HCT116 (cell line): Measurements from ENCODE around the gene BCR. TPM values are rescaled to one million over a fixed set of nuclear protein-coding genes. Genes with fewer than 3 reads are reported as not detected.

Experiments used
- ATAC-seq: fragments of 200-7000 bp; cut with Tn5 transposase; 2 replicates; pipeline ENCODE4 v1.9.1; 2020; ENCODE audit warnings: mild to moderate bottlenecking, moderate library complexity
- BruUV-seq: library from RNA; stranded (reverse); fragments of 400-500 nt; replicated peaks from 2 replicates; lab custom pipeline; 2021; lab: Mats Ljungman, UMichigan
- CTCF ChIA-PET: fragments of 300-600 bp; sonication (Branson Sonifier 250); formaldehyde crosslinking; loops from one replicate; lab custom pipeline; 2021; ENCODE audit warnings: antibody characterized with exemption; lab: Charles Lee
- POLR2A ChIA-PET: fragments of 300-600, 350-600 bp; sonication (Branson Sonifier 250); formaldehyde crosslinking; loops from one replicate; lab custom pipeline; 2021; ENCODE audit warnings: antibody characterized with exemption; lab: Charles Lee
- RAD21 ChIA-PET, 2 experiments: fragments of 300-600 bp; sonication (Branson Sonifier 250); formaldehyde crosslinking; loops; one replicate each; lab custom pipeline; 2023; ENCODE audit warnings: low total read pairs in 2 of 2; ENCODE audit not compliant: uncharacterized antibody in 2 of 2, unreplicated experiment in 2 of 2, low non-redundant PET in 1 of 2; lab: Charles Lee
- DNase-seq: peaks from one replicate; pipeline ENCODE4 v3.0.0-alpha.2; 2010; ENCODE audit warnings: low read depth, low spot score
- H2AFZ ChIP-seq: fragments of 200-600 bp; shearing (Covaris generic), sonication (generic); 2 replicates; pipeline ENCODE4 v1.6.1; 2017; ENCODE audit warnings: low read depth, mixed run types, mixed read lengths, antibody characterized with exemption, low read length; ENCODE audit not compliant: poor library complexity, severe bottlenecking
- H3K27ac ChIP-seq: 2 replicates; pipeline ENCODE4 v1.5.1; 2012; ENCODE audit warnings: low read depth, low read length
- H3K27me3 ChIP-seq: fragments of 200-600 bp; sonication (generic); 2 replicates; pipeline ENCODE4 v1.6.1; 2016; ENCODE audit warnings: mixed run types, low read length, mixed read lengths; ENCODE audit not compliant: insufficient read depth
- H3K36me3 ChIP-seq, 2 experiments: fragments of 200-500 bp in 1 of 2; fragments of 200-600 bp in 1 of 2; sonication (Bioruptor generic) in 1 of 2; sonication (generic) in 1 of 2; 2 replicates each; pipeline versions ENCODE4 v1.5.1 to v1.6.1; 2014 to 2016; ENCODE audit warnings: low read length in 2 of 2, inconsistent platforms in 1 of 2, mixed read lengths in 1 of 2, mixed run types in 1 of 2; ENCODE audit not compliant: insufficient read depth in 2 of 2, control insufficient read depth in 1 of 2
- H3K4me1 ChIP-seq, 2 experiments: fragments of 200-600 bp in 1 of 2; sonication (generic) in 1 of 2; 2 replicates each; pipeline versions ENCODE4 v1.5.1 to v1.6.1; 2012 to 2017; ENCODE audit warnings: low read length in 2 of 2, inconsistent platforms in 1 of 2, mild to moderate bottlenecking in 1 of 2, mixed read lengths in 1 of 2, mixed run types in 1 of 2, moderate library complexity in 1 of 2; ENCODE audit not compliant: insufficient read depth in 2 of 2, control insufficient read depth in 1 of 2
- H3K4me2 ChIP-seq: fragments of 200-600 bp; sonication (generic); 2 replicates; pipeline ENCODE4 v1.6.1; 2017; ENCODE audit warnings: mixed run types, low read length, mixed read lengths
- H3K4me3 ChIP-seq, 2 experiments: fragments of 200-600 bp in 1 of 2; sonication (generic) in 1 of 2; replicated peaks in 1 of 2; 2 replicates each; pipeline ENCODE4 v1.5.1; 2011 to 2016; ENCODE audit warnings: low read length in 2 of 2, control low read depth in 1 of 2, low read depth in 1 of 2, mild to moderate bottlenecking in 1 of 2, mixed read lengths in 1 of 2, mixed run types in 1 of 2
- H3K79me2 ChIP-seq: fragments of 200-600 bp; sonication (generic); 2 replicates; pipeline ENCODE4 v1.6.1; 2017; ENCODE audit warnings: mild to moderate bottlenecking, mixed run types, low read length, moderate library complexity, mixed read lengths; ENCODE audit not compliant: insufficient read depth
- H3K9ac ChIP-seq: fragments of 200-600 bp; sonication (generic); 2 replicates; pipeline ENCODE4 v1.6.1; 2016; ENCODE audit warnings: low read length, mixed read lengths
- H3K9me2 ChIP-seq: fragments of 200-600 bp; sonication (generic), shearing (Covaris generic); 2 replicates; pipeline ENCODE4 v1.6.1; 2017; ENCODE audit warnings: mixed run types, mild to moderate bottlenecking, moderate library complexity; ENCODE audit not compliant: insufficient read depth
- H3K9me3 ChIP-seq, 2 experiments: fragments of 200-500 bp in 1 of 2; fragments of 200-600 bp in 1 of 2; sonication (Bioruptor generic) in 1 of 2; sonication (generic) in 1 of 2; 2 replicates each; pipeline ENCODE4 v1.6.1; 2014 to 2017; ENCODE audit warnings: low read length in 2 of 2, mixed read lengths in 2 of 2, inconsistent platforms in 1 of 2, low read depth in 1 of 2, mild to moderate bottlenecking in 1 of 2, mixed run types in 1 of 2, moderate library complexity in 1 of 2; ENCODE audit not compliant: control insufficient read depth in 1 of 2, insufficient read depth in 1 of 2
- H4K20me1 ChIP-seq: fragments of 200-600 bp; sonication (generic), shearing (Covaris generic); 2 replicates; pipeline ENCODE4 v1.6.1; 2017; ENCODE audit warnings: mixed run types, mild to moderate bottlenecking, moderate library complexity; ENCODE audit not compliant: insufficient read depth
- CEBPB ChIP-seq: IDR thresholded peaks from 2 replicates; pipeline ENCODE4 v1.6.1; 2012; ENCODE audit warnings: low read depth
- EGR1 ChIP-seq: IDR thresholded peaks from 2 replicates; pipeline ENCODE4 v1.6.1; 2012; ENCODE audit warnings: low read depth
- ELF1 ChIP-seq: IDR thresholded peaks from 2 replicates; pipeline ENCODE4 v1.6.1; 2012; ENCODE audit warnings: low read depth, borderline replicate concordance
- EZH2phosphoT487 ChIP-seq: fragments of 200-600 bp; IDR thresholded peaks from 2 replicates; pipeline ENCODE4 v1.6.1; 2018; ENCODE audit warnings: antibody characterized with exemption, borderline replicate concordance
- FOSL1 ChIP-seq: IDR thresholded peaks from 2 replicates; pipeline ENCODE4 v1.6.1; 2012; ENCODE audit warnings: low read depth
- JUND ChIP-seq: IDR thresholded peaks from 2 replicates; pipeline ENCODE4 v1.6.1; 2012
- POLR2A ChIP-seq: IDR thresholded peaks from 2 replicates; pipeline ENCODE4 v1.7.0; 2011; ENCODE audit warnings: borderline replicate concordance; ENCODE audit not compliant: insufficient read depth, insufficient read length; ENCODE audit errors: extremely low read depth
- POLR2AphosphoS5 ChIP-seq: IDR thresholded peaks from 2 replicates; pipeline ENCODE4 v1.6.1; 2011; ENCODE audit warnings: mild to moderate bottlenecking, low read depth, low read length, moderate library complexity
- RAD21 ChIP-seq: IDR thresholded peaks from 2 replicates; pipeline ENCODE4 v1.6.1; 2012; ENCODE audit warnings: low read depth, mild to moderate bottlenecking
- SIN3A ChIP-seq: IDR thresholded peaks from 2 replicates; pipeline ENCODE4 v1.6.1; 2012; ENCODE audit warnings: low read depth
- SP1 ChIP-seq: IDR thresholded peaks from 2 replicates; pipeline ENCODE4 v1.6.1; 2012; ENCODE audit warnings: low read depth
- SRF ChIP-seq: IDR thresholded peaks from 2 replicates; pipeline ENCODE4 v1.6.1; 2012; ENCODE audit warnings: low read depth
- TCF7L2 ChIP-seq: IDR thresholded peaks from 2 replicates; pipeline ENCODE4 v1.7.0; 2011; ENCODE audit warnings: borderline replicate concordance, inconsistent platforms; ENCODE audit not compliant: insufficient read depth, insufficient read length; ENCODE audit errors: extremely low read depth
- ZFX ChIP-seq: fragments of 450-650 bp; IDR thresholded peaks from 2 replicates; pipeline ENCODE4 v1.6.1; 2017
- ZNF274 ChIP-seq: fragments of 200-500 bp; sonication (Bioruptor generic); IDR thresholded peaks from 2 replicates; pipeline ENCODE4 v1.6.1; 2014; ENCODE audit warnings: mild to moderate bottlenecking, low read depth, low read length, inconsistent platforms
- intact Hi-C: fragments of 100-400 bp; cut with micrococcal nuclease; formaldehyde crosslinking; loops from 2 replicates; pipeline ENCODE4 v1.10.0; 2022
- total RNA-seq: library from RNA; stranded (reverse); gene quantifications from one replicate; pipeline ENCODE4 v1.2.1, GENCODE V29; 2021; ENCODE audit not compliant: unreplicated experiment
- TF ChIP-seq, protein P1 (sequence below): IDR thresholded peaks from 2 replicates; pipeline ENCODE4 v1.6.1; 2011; ENCODE audit warnings: mild to moderate bottlenecking, low read length, moderate library complexity; ENCODE audit not compliant: insufficient replicate concordance; ENCODE audit errors: extremely low read depth
- TF ChIP-seq, protein P2 (sequence below): IDR thresholded peaks from 2 replicates; pipeline ENCODE4 v1.6.1; 2012; ENCODE audit warnings: low read depth
- TF ChIP-seq, protein P3 (sequence below): IDR thresholded peaks from 2 replicates; pipeline ENCODE4 v1.6.1; 2012
- TF ChIP-seq, protein P4 (sequence below), 3 experiments: fragments of 200-600 bp in 1 of 3; sonication (generic) in 1 of 3; IDR thresholded peaks in 2 of 3; conservative IDR thresholded peaks in 1 of 3; 2 replicates each; pipeline ENCODE4 v1.5.1; 2012 to 2017; ENCODE audit warnings: low read depth in 2 of 3, low read length in 2 of 3, antibody characterized with exemption in 1 of 3, borderline replicate concordance in 1 of 3, control low read depth in 1 of 3, mild to moderate bottlenecking in 1 of 3, mixed read lengths in 1 of 3, mixed run types in 1 of 3, moderate library complexity in 1 of 3; ENCODE audit not compliant: insufficient read depth in 1 of 3
- TF ChIP-seq, protein P5 (sequence below): IDR thresholded peaks from 2 replicates; pipeline ENCODE4 v1.6.1; 2012

BCR gene
- total RNA-seq, 1 experiment from 2014 or later = 39.7 TPM

DNA sequence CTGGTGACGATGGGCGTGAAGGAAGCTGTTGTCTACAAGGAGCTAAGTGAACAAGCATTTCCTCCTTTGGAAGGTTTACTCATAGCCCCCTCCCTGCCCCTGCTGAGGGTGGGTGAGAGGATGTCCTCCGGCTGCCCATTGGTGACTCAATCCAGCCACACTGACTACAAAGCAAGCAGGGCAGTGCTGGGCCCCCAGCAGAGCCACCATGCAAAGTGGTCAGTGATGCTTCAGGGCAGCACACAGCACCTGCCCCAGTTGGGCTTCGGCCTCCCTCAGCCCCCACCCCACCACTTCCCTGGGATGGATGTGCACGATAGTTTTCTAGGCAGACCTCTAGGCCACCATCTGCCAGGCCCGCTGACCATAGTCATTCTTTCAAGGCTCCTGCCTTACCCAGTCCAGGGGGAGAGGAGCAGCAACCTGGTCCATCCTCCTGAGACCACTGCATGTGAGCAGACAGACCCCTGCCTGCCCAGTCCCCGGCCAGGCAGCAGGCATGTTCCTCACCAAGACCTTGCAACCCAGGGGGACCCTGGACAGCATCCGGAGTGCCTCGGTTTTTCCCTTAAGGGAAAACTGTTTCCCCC, 125.1 kb downstream of the BCR start:
- H3K79me2 ChIP-seq = no peaks in the 10 kb centered on the region
- no peak overlapping the region for H3K9ac ChIP-seq
- no peak for TF ChIP-seq SIN3A
- TF ChIP-seq POLR2AphosphoS5 = no peak
- TF ChIP-seq, protein P1, sequence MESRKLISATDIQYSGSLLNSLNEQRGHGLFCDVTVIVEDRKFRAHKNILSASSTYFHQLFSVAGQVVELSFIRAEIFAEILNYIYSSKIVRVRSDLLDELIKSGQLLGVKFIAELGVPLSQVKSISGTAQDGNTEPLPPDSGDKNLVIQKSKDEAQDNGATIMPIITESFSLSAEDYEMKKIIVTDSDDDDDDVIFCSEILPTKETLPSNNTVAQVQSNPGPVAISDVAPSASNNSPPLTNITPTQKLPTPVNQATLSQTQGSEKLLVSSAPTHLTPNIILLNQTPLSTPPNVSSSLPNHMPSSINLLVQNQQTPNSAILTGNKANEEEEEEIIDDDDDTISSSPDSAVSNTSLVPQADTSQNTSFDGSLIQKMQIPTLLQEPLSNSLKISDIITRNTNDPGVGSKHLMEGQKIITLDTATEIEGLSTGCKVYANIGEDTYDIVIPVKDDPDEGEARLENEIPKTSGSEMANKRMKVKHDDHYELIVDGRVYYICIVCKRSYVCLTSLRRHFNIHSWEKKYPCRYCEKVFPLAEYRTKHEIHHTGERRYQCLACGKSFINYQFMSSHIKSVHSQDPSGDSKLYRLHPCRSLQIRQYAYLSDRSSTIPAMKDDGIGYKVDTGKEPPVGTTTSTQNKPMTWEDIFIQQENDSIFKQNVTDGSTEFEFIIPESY = no peak
- TF ChIP-seq JUND = no peak
- TF ChIP-seq EZH2phosphoT487 = no peak
- no peak for TF ChIP-seq FOSL1
- no peak for TF ChIP-seq RAD21
- TF ChIP-seq TCF7L2 = no peak
- TF ChIP-seq, protein P2, sequence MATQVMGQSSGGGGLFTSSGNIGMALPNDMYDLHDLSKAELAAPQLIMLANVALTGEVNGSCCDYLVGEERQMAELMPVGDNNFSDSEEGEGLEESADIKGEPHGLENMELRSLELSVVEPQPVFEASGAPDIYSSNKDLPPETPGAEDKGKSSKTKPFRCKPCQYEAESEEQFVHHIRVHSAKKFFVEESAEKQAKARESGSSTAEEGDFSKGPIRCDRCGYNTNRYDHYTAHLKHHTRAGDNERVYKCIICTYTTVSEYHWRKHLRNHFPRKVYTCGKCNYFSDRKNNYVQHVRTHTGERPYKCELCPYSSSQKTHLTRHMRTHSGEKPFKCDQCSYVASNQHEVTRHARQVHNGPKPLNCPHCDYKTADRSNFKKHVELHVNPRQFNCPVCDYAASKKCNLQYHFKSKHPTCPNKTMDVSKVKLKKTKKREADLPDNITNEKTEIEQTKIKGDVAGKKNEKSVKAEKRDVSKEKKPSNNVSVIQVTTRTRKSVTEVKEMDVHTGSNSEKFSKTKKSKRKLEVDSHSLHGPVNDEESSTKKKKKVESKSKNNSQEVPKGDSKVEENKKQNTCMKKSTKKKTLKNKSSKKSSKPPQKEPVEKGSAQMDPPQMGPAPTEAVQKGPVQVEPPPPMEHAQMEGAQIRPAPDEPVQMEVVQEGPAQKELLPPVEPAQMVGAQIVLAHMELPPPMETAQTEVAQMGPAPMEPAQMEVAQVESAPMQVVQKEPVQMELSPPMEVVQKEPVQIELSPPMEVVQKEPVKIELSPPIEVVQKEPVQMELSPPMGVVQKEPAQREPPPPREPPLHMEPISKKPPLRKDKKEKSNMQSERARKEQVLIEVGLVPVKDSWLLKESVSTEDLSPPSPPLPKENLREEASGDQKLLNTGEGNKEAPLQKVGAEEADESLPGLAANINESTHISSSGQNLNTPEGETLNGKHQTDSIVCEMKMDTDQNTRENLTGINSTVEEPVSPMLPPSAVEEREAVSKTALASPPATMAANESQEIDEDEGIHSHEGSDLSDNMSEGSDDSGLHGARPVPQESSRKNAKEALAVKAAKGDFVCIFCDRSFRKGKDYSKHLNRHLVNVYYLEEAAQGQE = no peak
- TF ChIP-seq, protein P3, sequence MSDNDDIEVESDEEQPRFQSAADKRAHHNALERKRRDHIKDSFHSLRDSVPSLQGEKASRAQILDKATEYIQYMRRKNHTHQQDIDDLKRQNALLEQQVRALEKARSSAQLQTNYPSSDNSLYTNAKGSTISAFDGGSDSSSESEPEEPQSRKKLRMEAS = no peak
- no peak for TF ChIP-seq EGR1
- TF ChIP-seq ZNF274 = no peak
- no peak for TF ChIP-seq ELF1
- no peak for TF ChIP-seq ZFX
- no peak for TF ChIP-seq SRF
- no peak for TF ChIP-seq SP1
- no peak for TF ChIP-seq POLR2A
- TF ChIP-seq CEBPB = no peak
- TF ChIP-seq, protein P4, sequence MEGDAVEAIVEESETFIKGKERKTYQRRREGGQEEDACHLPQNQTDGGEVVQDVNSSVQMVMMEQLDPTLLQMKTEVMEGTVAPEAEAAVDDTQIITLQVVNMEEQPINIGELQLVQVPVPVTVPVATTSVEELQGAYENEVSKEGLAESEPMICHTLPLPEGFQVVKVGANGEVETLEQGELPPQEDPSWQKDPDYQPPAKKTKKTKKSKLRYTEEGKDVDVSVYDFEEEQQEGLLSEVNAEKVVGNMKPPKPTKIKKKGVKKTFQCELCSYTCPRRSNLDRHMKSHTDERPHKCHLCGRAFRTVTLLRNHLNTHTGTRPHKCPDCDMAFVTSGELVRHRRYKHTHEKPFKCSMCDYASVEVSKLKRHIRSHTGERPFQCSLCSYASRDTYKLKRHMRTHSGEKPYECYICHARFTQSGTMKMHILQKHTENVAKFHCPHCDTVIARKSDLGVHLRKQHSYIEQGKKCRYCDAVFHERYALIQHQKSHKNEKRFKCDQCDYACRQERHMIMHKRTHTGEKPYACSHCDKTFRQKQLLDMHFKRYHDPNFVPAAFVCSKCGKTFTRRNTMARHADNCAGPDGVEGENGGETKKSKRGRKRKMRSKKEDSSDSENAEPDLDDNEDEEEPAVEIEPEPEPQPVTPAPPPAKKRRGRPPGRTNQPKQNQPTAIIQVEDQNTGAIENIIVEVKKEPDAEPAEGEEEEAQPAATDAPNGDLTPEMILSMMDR (IDR thresholded peaks at IDR 0.05 in 2 of 3, conservative IDR thresholded peaks at IDR 0.05 in 1 of 3; ENCODE audit: borderline replicate concordance in 1 of 3, insufficient read depth in 1 of 3, low read depth in 2 of 3, low read length in 2 of 3) = no peak
- TF ChIP-seq, protein P5, sequence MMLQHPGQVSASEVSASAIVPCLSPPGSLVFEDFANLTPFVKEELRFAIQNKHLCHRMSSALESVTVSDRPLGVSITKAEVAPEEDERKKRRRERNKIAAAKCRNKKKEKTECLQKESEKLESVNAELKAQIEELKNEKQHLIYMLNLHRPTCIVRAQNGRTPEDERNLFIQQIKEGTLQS = no peak
- no peak overlapping the region for H3K4me2 ChIP-seq
- no peak overlapping the region for H3K4me3 ChIP-seq
- no peaks in the 10 kb centered on the region for H3K27me3 ChIP-seq
- no TSS peak for BruUV-seq
- intact Hi-C loops = no loop called here
- RAD21 ChIA-PET = no interaction called here
- H3K9me3 ChIP-seq = no peaks in the 10 kb centered on the region
- no peaks in the 10 kb centered on the region for H3K9me2 ChIP-seq
- CTCF ChIA-PET = no interaction called here
- H3K4me1 ChIP-seq = no peaks in the 10 kb centered on the region
- no peak for DNase-seq
- ATAC-seq = no peak
- H3K36me3 ChIP-seq = peaks cover 0 to 4% of the 10 kb centered on the region in 2 experiments; a peak in 1 of 4 replicates
- H3K27ac ChIP-seq = no peak overlapping the region
- no peaks in the 10 kb centered on the region for H4K20me1 ChIP-seq
- POLR2A ChIA-PET = no interaction called here
- H2AFZ ChIP-seq = no peak overlapping the region
